ENCODE measurements around the gene ASGR2.

GRCh38 chr17:7064261-7064660 lies 50.4 kb downstream of the ASGR2 start:
- TF ChIP-seq CTCF (IDR thresholded peaks at IDR 0.05; ENCODE audit: poor library complexity, severe bottlenecking) (no peak), RAD21 (conservative IDR thresholded peaks at IDR 0.05) (no peak), REST (IDR thresholded peaks at IDR 0.05; ENCODE audit: borderline replicate concordance) (no peak), POLR2AphosphoS5 (IDR thresholded peaks at IDR 0.05) (no peak), SMC3 (conservative IDR thresholded peaks at IDR 0.05; ENCODE audit: poor library complexity) (no peak)
